HepG2 (cell line): ENCODE data around the gene ZER1. TPM values are rescaled to one million over a fixed set of nuclear protein-coding genes. Genes with fewer than 3 reads are reported as not detected.

Experiments used
- ATAC-seq: fragments of 200-7000 bp; cut with Tn5 transposase; 3 replicates; pipeline ENCODE4 v1.9.1; 2020; ENCODE audit warnings: mild to moderate bottlenecking, moderate library complexity
- BruUV-seq: library from RNA; stranded (reverse); fragments of 400-500 nt; replicated peaks from 2 replicates; lab custom pipeline; 2021; lab: Mats Ljungman, UMichigan
- CTCF ChIA-PET: fragments of 300-600 bp; formaldehyde crosslinking; extraction: SDS; loops from one replicate; lab custom pipeline; 2021; ENCODE audit warnings: low total read pairs, inconsistent platforms, low intra/inter-chr PET ratio; lab: Yijun Ruan, JAX
- POLR2A ChIA-PET: fragments of 350-600 bp; sonication (Branson Sonifier 250); formaldehyde crosslinking; loops from one replicate; lab custom pipeline; 2020; ENCODE audit warnings: antibody characterized with exemption, inconsistent platforms; lab: Yijun Ruan, JAX
- DNase-seq: peaks from one replicate; pipeline ENCODE4 v3.0.0-alpha.2; 2015; ENCODE audit warnings: low spot score
- FAIRE-seq: peaks from 3 replicates; lab custom pipeline; 2011; peaks lifted over from hg19 to GRCh38; lab: Jason Lieb, UNC
- H2AFZ ChIP-seq: one replicate; pipeline ENCODE4 v1.6.1; 2011; ENCODE audit warnings: low read length, inconsistent platforms
- H3K27ac ChIP-seq: fragments of 300-600 bp; 3 replicates; pipeline ENCODE4 v1.8.0; 2011; ENCODE audit warnings: mixed run types, mild to moderate bottlenecking, mixed read lengths, low read length, inconsistent platforms; ENCODE audit not compliant: insufficient read depth; ENCODE audit errors: extremely low read length
- H3K27me3 ChIP-seq, 2 experiments: fragments of 200-600 bp in 1 of 2; 2 replicates in 1 of 2; 3 replicates in 1 of 2; pipeline versions ENCODE4 v1.6.0 to v1.8.0; 2011; ENCODE audit warnings: low read length in 2 of 2, mild to moderate bottlenecking in 2 of 2, moderate library complexity in 2 of 2, inconsistent platforms in 1 of 2; ENCODE audit not compliant: insufficient read depth in 2 of 2, control insufficient read depth in 1 of 2
- H3K36me3 ChIP-seq, 2 experiments: fragments of 200-600 bp in 1 of 2; replicated peaks in 1 of 2; 2 replicates in 1 of 2; 3 replicates in 1 of 2; pipeline versions ENCODE4 v1.5.1 to v1.8.0; 2011; ENCODE audit warnings: low read length in 2 of 2, inconsistent platforms in 1 of 2; ENCODE audit not compliant: insufficient read depth in 2 of 2, control insufficient read depth in 1 of 2
- H3K4me1 ChIP-seq: 2 replicates; pipeline ENCODE4 v1.5.1; 2012; ENCODE audit warnings: low read length, inconsistent platforms; ENCODE audit not compliant: insufficient read depth
- H3K4me2 ChIP-seq: 2 replicates; pipeline ENCODE4 v1.6.0; 2011; ENCODE audit warnings: low read depth, low read length, inconsistent platforms
- H3K4me3 ChIP-seq, 3 experiments: fragments of 200-600 bp in 1 of 3; sonication (generic), shearing (Covaris generic) in 1 of 3; replicated peaks in 1 of 3; 2 replicates each; pipeline ENCODE4 v1.5.1; 2011 to 2016; ENCODE audit warnings: low read length in 3 of 3, inconsistent platforms in 2 of 3, low read depth in 2 of 3, mild to moderate bottlenecking in 2 of 3, control low read depth in 1 of 3, mixed read lengths in 1 of 3; ENCODE audit not compliant: insufficient read depth in 1 of 3
- H3K79me2 ChIP-seq: one replicate; pipeline ENCODE4 v1.6.1; 2011; ENCODE audit warnings: low read length, inconsistent platforms; ENCODE audit not compliant: insufficient read depth
- H3K9ac ChIP-seq: 2 replicates; pipeline ENCODE4 v1.6.0; 2011; ENCODE audit warnings: mild to moderate bottlenecking, low read depth, low read length, inconsistent platforms; ENCODE audit not compliant: insufficient read depth
- H3K9me3 ChIP-seq: 2 replicates; pipeline ENCODE4 v1.5.1; 2012; ENCODE audit warnings: mild to moderate bottlenecking, low read length
- H4K20me1 ChIP-seq: 2 replicates; pipeline ENCODE4 v1.6.0; 2011; ENCODE audit warnings: inconsistent platforms, mild to moderate bottlenecking, low read length, moderate library complexity; ENCODE audit not compliant: insufficient read depth
- ATM ChIP-seq: fragments of 450-650 bp; IDR thresholded peaks from 2 replicates; pipeline ENCODE4 v1.7.1; 2017; ENCODE audit warnings: mild to moderate bottlenecking, borderline replicate concordance
- NCOA1 ChIP-seq: sonication (generic); formaldehyde crosslinking; IDR thresholded peaks from 2 replicates; pipeline ENCODE4 v1.9.0; 2021; ENCODE audit warnings: missing genetic modification reagents
- NFE2L1 ChIP-seq: sonication (generic); formaldehyde crosslinking; IDR thresholded peaks from 2 replicates; pipeline ENCODE4 v1.4.0; 2020; ENCODE audit warnings: missing genetic modification reagents, mild to moderate bottlenecking, borderline replicate concordance
- RAD51 ChIP-seq: fragments of 450-650 bp; IDR thresholded peaks from 2 replicates; pipeline ENCODE4 v1.6.1; 2016; ENCODE audit warnings: borderline replicate concordance
- ZKSCAN8 ChIP-seq: IDR thresholded peaks from 2 replicates; pipeline ENCODE4 v1.6.1; 2016; ENCODE audit warnings: borderline replicate concordance, missing genetic modification reagents, missing compliant biosample characterization
- ZNF451 ChIP-seq: sonication (generic); formaldehyde crosslinking; IDR thresholded peaks from 2 replicates; pipeline ENCODE4 v1.5.0; 2020; ENCODE audit warnings: mild to moderate bottlenecking, missing genetic modification reagents
- ZNF572 ChIP-seq: sonication (generic); formaldehyde crosslinking; IDR thresholded peaks from 2 replicates; pipeline ENCODE4 v1.5.1; 2020; ENCODE audit warnings: mild to moderate bottlenecking, missing genetic modification reagents
- WGBS: methylation state at CpG from one replicate; pipeline ENCODE4 v1.1.6; 2017; ENCODE audit warnings: low lambda C conversion rate; 5-methylcytosine and 5-hydroxymethylcytosine counted together
- in situ Hi-C: cut with HindIII; loops from 2 replicates; pipeline ENCODE4 v1.10.0; 2017; ENCODE audit warnings: low pct_unique_long_range_greater_than_20kb; ENCODE audit not compliant: extremely low pct_ligation_motif_present
- intact Hi-C: fragments of 100-400 bp; cut with micrococcal nuclease; formaldehyde crosslinking; loops from one replicate; pipeline ENCODE4 v1.10.0; 2022; ENCODE audit not compliant: unreplicated experiment
- polyA plus RNA-seq, 8 experiments: library from polyadenylated mRNA; depleted of rRNA in 3 of 8; stranded (reverse) in 7 of 8; unstranded in 1 of 8; fragments of >200 nt; fragmentation: Illumina TruSeq in 4 of 8; extraction: Trizol in 4 of 8; gene quantifications; 2 replicates each; pipeline versions ENCODE4 v1.2.1 to v1.2.3, GENCODE V29; 2011 to 2016; ENCODE audit warnings: low read depth in 4 of 8, missing spikeins in 1 of 8, mixed read lengths in 1 of 8; ENCODE audit not compliant: insufficient read depth in 1 of 8
- total RNA-seq, 5 experiments: library from RNA; depleted of rRNA; stranded (reverse); fragments of >200 nt; fragmentation: Illumina TruSeq; extraction: Trizol; gene quantifications; 2 replicates each; pipeline ENCODE4 v1.2.3, GENCODE V29; 2016; ENCODE audit warnings: low read depth in 1 of 5
- TF ChIP-seq, protein P1 (sequence below): sonication (generic); formaldehyde crosslinking; IDR thresholded peaks from 2 replicates; pipeline ENCODE4 v1.5.0; 2020; ENCODE audit warnings: missing genetic modification reagents
- TF ChIP-seq, protein P2 (sequence below): sonication (generic); formaldehyde crosslinking; IDR thresholded peaks from 2 replicates; pipeline ENCODE4 v1.4.0; 2020; ENCODE audit warnings: missing genetic modification reagents

The ZER1 gene
- total and polyA plus RNA-seq, 2 of the 13 experiments (the other 11 are each of a cell fraction or from before 2014, with no cell fraction given), result 7.7 to 40.0 TPM

DNA sequence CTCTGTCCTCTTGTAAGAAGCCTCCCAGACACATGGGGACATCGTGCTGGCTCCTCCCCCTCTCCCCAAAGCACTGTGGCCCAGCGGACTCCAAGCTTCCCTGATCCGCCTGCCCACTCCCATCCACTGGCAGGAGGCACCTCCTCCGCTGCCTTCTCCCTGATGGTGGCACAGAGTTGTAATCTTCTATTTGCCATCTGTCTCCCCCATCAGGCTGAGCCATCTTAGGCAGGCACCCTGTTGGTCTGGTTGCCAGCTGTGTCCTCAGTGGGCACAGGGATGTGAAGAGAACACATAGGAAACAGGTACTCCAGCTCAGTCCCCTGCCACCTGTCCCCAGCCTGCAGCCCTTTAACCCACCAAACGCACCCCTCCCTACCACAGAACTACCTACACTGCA is 42.4 kb downstream of the ZER1 start:
- ATAC-seq (no peak), DNase-seq (no peak), FAIRE-seq (no peak)
- WGBS, result 97% methylated on average over 4 of the region's 5 CpGs
- Histone ChIP-seq H3K36me3 (no peaks in the 10 kb centered on the region), H3K9ac (no peak overlapping the region), H3K4me2 (no peak overlapping the region), H3K27ac (no peak overlapping the region), H4K20me1 (no peaks in the 10 kb centered on the region), H3K9me3 (no peaks in the 10 kb centered on the region), H3K79me2 (peaks cover 3% of the 10 kb centered on the region), H3K27me3 (no peaks in the 10 kb centered on the region), H2AFZ (no peak overlapping the region), H3K4me3 (no peak overlapping the region), H3K4me1 (peaks cover 42% of the 10 kb centered on the region)
- no TSS peak for BruUV-seq
- POLR2A ChIA-PET, result no interaction called here
- intact Hi-C loops (no loop called here), in situ Hi-C loops (no loop called here)
- TF ChIP-seq ZNF572 (no peak), NFE2L1 (no peak), ATM (no peak), NCOA1 (CRISPR knock-in tag) (no peak), ZNF451 (CRISPR knock-in tag) (no peak), ZKSCAN8 (CRISPR knock-in tag) (no peak), RAD51 (no peak)
- TF ChIP-seq, protein P1, sequence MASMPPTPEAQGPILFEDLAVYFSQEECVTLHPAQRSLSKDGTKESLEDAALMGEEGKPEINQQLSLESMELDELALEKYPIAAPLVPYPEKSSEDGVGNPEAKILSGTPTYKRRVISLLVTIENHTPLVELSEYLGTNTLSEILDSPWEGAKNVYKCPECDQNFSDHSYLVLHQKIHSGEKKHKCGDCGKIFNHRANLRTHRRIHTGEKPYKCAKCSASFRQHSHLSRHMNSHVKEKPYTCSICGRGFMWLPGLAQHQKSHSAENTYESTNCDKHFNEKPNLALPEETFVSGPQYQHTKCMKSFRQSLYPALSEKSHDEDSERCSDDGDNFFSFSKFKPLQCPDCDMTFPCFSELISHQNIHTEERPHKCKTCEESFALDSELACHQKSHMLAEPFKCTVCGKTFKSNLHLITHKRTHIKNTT, result no peak
- TF ChIP-seq, protein P2, sequence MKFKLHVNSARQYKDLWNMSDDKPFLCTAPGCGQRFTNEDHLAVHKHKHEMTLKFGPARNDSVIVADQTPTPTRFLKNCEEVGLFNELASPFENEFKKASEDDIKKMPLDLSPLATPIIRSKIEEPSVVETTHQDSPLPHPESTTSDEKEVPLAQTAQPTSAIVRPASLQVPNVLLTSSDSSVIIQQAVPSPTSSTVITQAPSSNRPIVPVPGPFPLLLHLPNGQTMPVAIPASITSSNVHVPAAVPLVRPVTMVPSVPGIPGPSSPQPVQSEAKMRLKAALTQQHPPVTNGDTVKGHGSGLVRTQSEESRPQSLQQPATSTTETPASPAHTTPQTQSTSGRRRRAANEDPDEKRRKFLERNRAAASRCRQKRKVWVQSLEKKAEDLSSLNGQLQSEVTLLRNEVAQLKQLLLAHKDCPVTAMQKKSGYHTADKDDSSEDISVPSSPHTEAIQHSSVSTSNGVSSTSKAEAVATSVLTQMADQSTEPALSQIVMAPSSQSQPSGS (CRISPR knock-in tag), result no peak
- CTCF ChIA-PET, result no interaction called here
